Type B pancreatic cell (in vitro differentiated cells): ENCODE results near the gene ST8SIA1. TPM values are rescaled to one million over a fixed set of nuclear protein-coding genes. Genes with fewer than 3 reads are reported as not detected.

Experiments
- DNase-seq: peaks from one replicate; pipeline ENCODE4 v3.0.0; 2021; ENCODE audit warnings: mixed read lengths; ENCODE audit not compliant: unreplicated experiment; ENCODE audit errors: extremely low spot score
- H3K27ac Mint-ChIP-seq: 2 replicates; pipeline ENCODE4 v1.8.0; 2021; ENCODE audit warnings: mild to moderate bottlenecking, mixed read lengths
- H3K27me3 Mint-ChIP-seq: 2 replicates; pipeline ENCODE4 v1.8.0; 2021; ENCODE audit warnings: mixed read lengths
- H3K36me3 Mint-ChIP-seq: 2 replicates; pipeline ENCODE4 v1.8.0; 2021; ENCODE audit warnings: mixed read lengths
- H3K4me1 Mint-ChIP-seq: one replicate; pipeline ENCODE4 v1.8.0; 2021; ENCODE audit warnings: mixed read lengths; ENCODE audit not compliant: unreplicated experiment
- H3K4me3 Mint-ChIP-seq: 2 replicates; pipeline ENCODE4 v1.8.0; 2021; ENCODE audit warnings: mild to moderate bottlenecking, mixed read lengths
- H3K9me3 Mint-ChIP-seq: 2 replicates; pipeline ENCODE4 v1.8.0; 2021; ENCODE audit warnings: mixed read lengths
- CTCF ChIP-seq: fragments of 200-600 bp; sonication (generic); conservative IDR thresholded peaks from 2 replicates; pipeline ENCODE4 v1.5.0; 2021; ENCODE audit warnings: antibody characterized with exemption, mild to moderate bottlenecking
- total RNA-seq: library from RNA; stranded (reverse); gene quantifications from 2 replicates; pipeline ENCODE4 v1.2.1, GENCODE V29; 2021; ENCODE audit warnings: low replicate concordance

The ST8SIA1 gene
- total RNA-seq, 1 donor from 2014 or later: 6.3 TPM

- Mint-ChIP-seq H3K4me3 (no peak overlapping the region), H3K4me1 (no peaks in the 10 kb centered on the region), H3K27me3 (peaks cover 20% of the 10 kb centered on the region), H3K27ac (no peak overlapping the region), H3K9me3 (no peaks in the 10 kb centered on the region), H3K36me3 (no peaks in the 10 kb centered on the region)
- DNase-seq: no peak
- no peak for TF ChIP-seq CTCF
Observed at GRCh38 chr12:22355011-22355580, 20.6 kb upstream of the ST8SIA1 start.

GRCh38 chr12:22353615-22354325 lies 19.3 kb upstream of the ST8SIA1 start:
- DNase-seq: no peak
- H3K27me3 Mint-ChIP-seq: peaks cover 33% of the 10 kb centered on the region

GRCh38 chr12:22350886-22351285 lies 16.4 kb upstream of the ST8SIA1 start:
- DNase-seq: no peak
- Mint-ChIP-seq H3K27ac (no peak overlapping the region), H3K4me3 (no peak overlapping the region), H3K27me3 (peaks cover 39% of the 10 kb centered on the region), H3K9me3 (no peaks in the 10 kb centered on the region), H3K36me3 (no peaks in the 10 kb centered on the region), H3K4me1 (no peaks in the 10 kb centered on the region)
- no peak for TF ChIP-seq CTCF

More at GRCh38 chr12:22353615-22354325, 19.3 kb upstream of the ST8SIA1 start:
- Mint-ChIP-seq H3K4me1 (no peaks in the 10 kb centered on the region), H3K9me3 (no peaks in the 10 kb centered on the region), H3K36me3 (no peaks in the 10 kb centered on the region), H3K27ac (no peak overlapping the region), H3K4me3 (no peak overlapping the region)
- TF ChIP-seq CTCF: no peak

DNA sequence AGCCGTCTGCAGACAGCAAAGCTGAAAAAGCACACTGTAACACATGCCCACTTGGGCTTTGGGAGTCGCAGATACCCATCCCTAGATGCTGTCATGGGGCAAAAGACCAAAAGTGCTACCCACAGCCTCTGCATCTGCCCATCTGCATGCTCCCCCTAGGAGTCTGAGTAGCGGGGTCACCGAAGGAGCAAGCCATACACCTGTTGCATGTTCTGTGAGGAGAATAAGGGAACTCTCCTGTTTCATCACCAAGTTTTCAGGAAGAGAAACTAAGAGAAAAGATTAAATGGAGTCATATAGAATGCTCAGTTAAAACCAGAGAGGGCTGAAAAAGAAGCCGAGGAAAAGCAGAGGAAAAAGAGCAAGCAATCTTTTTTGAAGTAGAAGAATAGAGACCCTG lies 13.7 kb upstream of the ST8SIA1 start:
- TF ChIP-seq CTCF: no peak
- H3K27ac Mint-ChIP-seq: no peak overlapping the region
- H3K4me1 Mint-ChIP-seq: no peaks in the 10 kb centered on the region
- H3K4me3 Mint-ChIP-seq: no peak overlapping the region
- no peaks in the 10 kb centered on the region for H3K9me3 Mint-ChIP-seq
- H3K36me3 Mint-ChIP-seq: no peaks in the 10 kb centered on the region
- H3K27me3 Mint-ChIP-seq: peaks cover 30% of the 10 kb centered on the region
- DNase-seq: no peak

- Mint-ChIP-seq H3K4me1 (no peaks in the 10 kb centered on the region), H3K36me3 (no peaks in the 10 kb centered on the region), H3K4me3 (no peak overlapping the region), H3K27ac (no peak overlapping the region), H3K27me3 (peaks cover 55% of the 10 kb centered on the region), H3K9me3 (peaks cover 4% of the 10 kb centered on the region)
- no peak for TF ChIP-seq CTCF
- no peak for DNase-seq
Observed at GRCh38 chr12:22340143-22340542, 5.6 kb upstream of the ST8SIA1 start.
